Measurements from ENCODE around the gene RNF13.

DNA sequence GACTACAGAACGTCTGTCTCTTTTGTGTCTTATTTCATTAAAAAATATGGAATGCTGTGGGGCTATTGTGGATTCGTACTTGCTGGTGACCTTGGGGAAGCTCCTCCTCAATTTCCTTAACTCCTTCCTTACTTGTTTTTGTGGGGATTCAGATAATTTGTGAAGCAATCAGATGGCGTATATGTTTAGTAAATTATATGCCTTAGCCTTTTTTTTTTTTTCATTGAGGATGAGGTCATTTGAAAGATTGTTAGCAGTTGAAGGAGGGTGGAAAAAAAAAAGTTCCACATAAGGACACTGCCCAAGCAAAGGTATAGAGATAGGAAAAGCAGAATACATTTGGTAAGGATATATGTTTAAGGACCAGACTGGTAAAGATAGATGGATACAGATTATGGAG, 3.3 kb downstream of the RNF13 start:
- TF ChIP-seq, protein P1, sequence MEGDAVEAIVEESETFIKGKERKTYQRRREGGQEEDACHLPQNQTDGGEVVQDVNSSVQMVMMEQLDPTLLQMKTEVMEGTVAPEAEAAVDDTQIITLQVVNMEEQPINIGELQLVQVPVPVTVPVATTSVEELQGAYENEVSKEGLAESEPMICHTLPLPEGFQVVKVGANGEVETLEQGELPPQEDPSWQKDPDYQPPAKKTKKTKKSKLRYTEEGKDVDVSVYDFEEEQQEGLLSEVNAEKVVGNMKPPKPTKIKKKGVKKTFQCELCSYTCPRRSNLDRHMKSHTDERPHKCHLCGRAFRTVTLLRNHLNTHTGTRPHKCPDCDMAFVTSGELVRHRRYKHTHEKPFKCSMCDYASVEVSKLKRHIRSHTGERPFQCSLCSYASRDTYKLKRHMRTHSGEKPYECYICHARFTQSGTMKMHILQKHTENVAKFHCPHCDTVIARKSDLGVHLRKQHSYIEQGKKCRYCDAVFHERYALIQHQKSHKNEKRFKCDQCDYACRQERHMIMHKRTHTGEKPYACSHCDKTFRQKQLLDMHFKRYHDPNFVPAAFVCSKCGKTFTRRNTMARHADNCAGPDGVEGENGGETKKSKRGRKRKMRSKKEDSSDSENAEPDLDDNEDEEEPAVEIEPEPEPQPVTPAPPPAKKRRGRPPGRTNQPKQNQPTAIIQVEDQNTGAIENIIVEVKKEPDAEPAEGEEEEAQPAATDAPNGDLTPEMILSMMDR (IDR thresholded peaks at IDR 0.05; ENCODE audit: insufficient read depth, low read length, poor library complexity, severe bottlenecking) = no peak
- no peak for TF ChIP-seq EZH2phosphoT487 (conservative IDR thresholded peaks at IDR 0.05; ENCODE audit: low read length)
